Right lobe of liver (tissue), 6 donors: ENCODE results near the gene CYTH3. TPM values are rescaled to one million over a fixed set of nuclear protein-coding genes. Genes with fewer than 3 reads are reported as not detected.
"Not testable (repeated sequence)": the region's sequence is repeated elsewhere in the genome, so short reads cannot be mapped to it uniquely, and the experiment has no call there.

Experiments used
- ATAC-seq, 4 donors: fragments of 200-7000 bp; cut with Tn5 transposase; one replicate each; pipeline ENCODE4 v1.9.1; 2020; ENCODE audit warnings: mild to moderate bottlenecking in 4 of 4, moderate library complexity in 4 of 4
- DNase-seq, 3 donors: peaks; one replicate each; pipeline ENCODE4 v3.0.0-alpha.2; 2020
- H3K27ac ChIP-seq, 3 donors: fragments of 200-600 bp; one replicate each; pipeline ENCODE4 v1.8.0; 2022
- H3K27me3 ChIP-seq, 2 donors: fragments of 200-600 bp; one replicate each; pipeline ENCODE4 v1.8.0; 2022
- H3K36me3 ChIP-seq, 4 donors: fragments of 200-600 bp; sonication (generic) in 1 of 4; one replicate each; pipeline versions ENCODE4 v1.5.1 to v1.8.0; 2017 to 2022; ENCODE audit warnings: control low read depth in 1 of 4
- H3K4me1 ChIP-seq, 4 donors: fragments of 200-600 bp; sonication (generic) in 1 of 4; one replicate each; pipeline versions ENCODE4 v1.5.1 to v1.8.0; 2017 to 2022; ENCODE audit warnings: control low read depth in 1 of 4
- H3K4me3 ChIP-seq, 3 donors: fragments of 200-600 bp; one replicate each; pipeline ENCODE4 v1.8.0; 2022
- H3K9me3 ChIP-seq, 4 donors: fragments of 200-600 bp; sonication (generic) in 1 of 4; one replicate each; pipeline versions ENCODE4 v1.5.1 to v1.8.0; 2017 to 2022; ENCODE audit warnings: control low read depth in 1 of 4
- CTCF ChIP-seq, 4 donors: fragments of 200-600 bp in 3 of 4; fragments of 450-650 bp in 1 of 4; IDR thresholded peaks; one replicate each; pipeline versions ENCODE4 v1.5.1 to v1.8.0; 2016 to 2022; ENCODE audit warnings: antibody characterized with exemption in 4 of 4, mild to moderate bottlenecking in 2 of 4
- POLR2A ChIP-seq: fragments of 450-650 bp; IDR thresholded peaks from one replicate; pipeline ENCODE4 v1.6.1; 2017; ENCODE audit warnings: antibody characterized with exemption, mild to moderate bottlenecking
- WGBS: methylation state at CpG from one replicate; pipeline ENCODE4 v1.1.6; 2018; ENCODE audit warnings: low coverage, low lambda C conversion rate; ENCODE audit not compliant: insufficient coverage; ENCODE audit errors: missing lambda C conversion rate; 5-methylcytosine and 5-hydroxymethylcytosine counted together
- intact Hi-C, 2 donors: fragments of 100-400 bp; cut with DNase I; formaldehyde crosslinking; loops; one replicate each; pipeline versions ENCODE4 v1.11.2 to v1.14.1; 2022
- total RNA-seq, 6 experiments: library from RNA; depleted of rRNA in 2 of 6; stranded (reverse); fragments of >200 nt in 2 of 6; fragmentation: NEBNext Ultra II Directional in 3 of 6; extraction: Animal tissue kit (Norgen Biotek cat#: 25700) in 3 of 6; gene quantifications; one replicate each; pipeline versions ENCODE4 v1.1.0 to v1.2.4, GENCODE V29; 2016 to 2023
- donor health status: DM: no; HTN: yes; CAD: no.
- donor health status: DM: no; HTN: no; CAD: no.
- donor health status: DM: no; HTN: no; CAD: no.
- donor health status: DM: no; HTN: yes; CAD: no.
- donor health status: DM: no; HTN: yes; CAD: no.

The CYTH3 gene
- total RNA-seq, 6 experiments from 2014 or later, result 2.7 to 6.6 (median 4.1) TPM

- Histone ChIP-seq H3K27ac (no peak overlapping the region), H3K36me3 (no peaks in the 10 kb centered on the region), H3K9me3 (no peaks in the 10 kb centered on the region), H3K4me3 (no peak overlapping the region), H3K27me3 (no peaks in the 10 kb centered on the region), H3K4me1 (no peaks in the 10 kb centered on the region)
- ATAC-seq (peak in 2 of 4 donors; percentile 30 to 44), DNase-seq (no peak)
- no peak for TF ChIP-seq POLR2A
- no peak for TF ChIP-seq CTCF (IDR thresholded peaks at IDR 0.05)
- intact Hi-C loops, result no loop called here
- WGBS, result 78% methylated on average over 11 of the region's 20 CpGs
Observed at GRCh38 chr7:6284461-6285360, 12.3 kb upstream of the CYTH3 start.

- H3K9me3 ChIP-seq, result no peaks in the 10 kb centered on the region
- intact Hi-C loops, result no loop called here
- no peak overlapping the region for H3K27ac ChIP-seq
- TF ChIP-seq POLR2A (no peak), CTCF (IDR thresholded peaks at IDR 0.05) (no peak)
- DNase-seq (no peak), ATAC-seq (no peak)
- H3K4me3 ChIP-seq, result no peak overlapping the region
- no peaks in the 10 kb centered on the region for H3K4me1 ChIP-seq
- H3K27me3 ChIP-seq, result no peaks in the 10 kb centered on the region
- no peaks in the 10 kb centered on the region for H3K36me3 ChIP-seq
- 79% methylated on average over 7 of the region's 7 CpGs for WGBS
Observed at GRCh38 chr7:6284055-6284400, 11.6 kb upstream of the CYTH3 start.

- ATAC-seq, DNase-seq, intact Hi-C loops, H3K9me3 ChIP-seq, H3K27ac ChIP-seq, H3K36me3 ChIP-seq, H3K27me3 ChIP-seq, H3K4me3 ChIP-seq, H3K4me1 ChIP-seq: not testable (repeated sequence)
- WGBS, result 93% methylated on average over 6 of the region's 9 CpGs
Observed at GRCh38 chr7:6283391-6284054, 11.1 kb upstream of the CYTH3 start.

GRCh38 chr7:6279937-6280336, 7.5 kb upstream of the CYTH3 start:
- no peaks in the 10 kb centered on the region for H3K27me3 ChIP-seq
- H3K4me3 ChIP-seq, result no peak overlapping the region
- no peaks in the 10 kb centered on the region for H3K4me1 ChIP-seq
- ATAC-seq (no peak), DNase-seq (no peak)
- H3K27ac ChIP-seq, result no peak overlapping the region
- 95% methylated on average over 4 of the region's 5 CpGs for WGBS
- intact Hi-C loops, result no loop called here
- TF ChIP-seq POLR2A (no peak), CTCF (IDR thresholded peaks at IDR 0.05) (no peak)
- H3K36me3 ChIP-seq, result no peaks in the 10 kb centered on the region
- no peaks in the 10 kb centered on the region for H3K9me3 ChIP-seq

- 64% methylated on average over 2 of the region's 3 CpGs for WGBS
- Histone ChIP-seq H3K4me3 (no peak overlapping the region), H3K4me1 (no peaks in the 10 kb centered on the region), H3K27ac (no peak overlapping the region), H3K36me3 (no peaks in the 10 kb centered on the region), H3K27me3 (no peaks in the 10 kb centered on the region), H3K9me3 (no peaks in the 10 kb centered on the region)
- no peak for DNase-seq
- intact Hi-C loops, result no loop called here
- no peak for TF ChIP-seq POLR2A
- TF ChIP-seq CTCF (IDR thresholded peaks at IDR 0.05), result no peak
- no peak for ATAC-seq
Observed at GRCh38 chr7:6279341-6279740, 6.9 kb upstream of the CYTH3 start.
